HG03175 (cell line): ENCODE results near the gene TMEM119.

Experiments
- ATAC-seq: cut with Tn5 transposase; IDR thresholded peaks from one replicate; pipeline ENCODE4 v1.9.1; 2021; ENCODE audit warnings: mild to moderate bottlenecking, moderate library complexity; ENCODE audit not compliant: unreplicated experiment

TMEM119 gene

DNA sequence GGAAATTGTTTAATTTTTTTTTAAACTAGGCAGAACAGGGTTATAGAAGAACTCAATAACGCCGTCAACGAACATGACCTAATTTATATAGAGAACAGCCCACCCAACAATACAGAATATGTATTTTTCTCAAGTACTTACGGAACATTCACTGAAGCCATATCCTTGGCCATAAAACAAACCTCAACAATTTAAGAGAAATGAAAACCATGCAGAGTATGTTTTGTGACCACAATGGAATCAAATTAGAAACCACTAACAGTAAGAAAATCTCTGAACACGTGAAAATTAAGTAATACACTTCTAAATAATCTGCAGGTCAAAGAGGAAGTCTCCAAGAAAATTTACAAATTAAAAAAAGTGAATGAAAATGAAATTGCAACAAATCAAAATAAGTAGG is 46.3 kb downstream of the TMEM119 start:
- ATAC-seq, result no peak

DNA sequence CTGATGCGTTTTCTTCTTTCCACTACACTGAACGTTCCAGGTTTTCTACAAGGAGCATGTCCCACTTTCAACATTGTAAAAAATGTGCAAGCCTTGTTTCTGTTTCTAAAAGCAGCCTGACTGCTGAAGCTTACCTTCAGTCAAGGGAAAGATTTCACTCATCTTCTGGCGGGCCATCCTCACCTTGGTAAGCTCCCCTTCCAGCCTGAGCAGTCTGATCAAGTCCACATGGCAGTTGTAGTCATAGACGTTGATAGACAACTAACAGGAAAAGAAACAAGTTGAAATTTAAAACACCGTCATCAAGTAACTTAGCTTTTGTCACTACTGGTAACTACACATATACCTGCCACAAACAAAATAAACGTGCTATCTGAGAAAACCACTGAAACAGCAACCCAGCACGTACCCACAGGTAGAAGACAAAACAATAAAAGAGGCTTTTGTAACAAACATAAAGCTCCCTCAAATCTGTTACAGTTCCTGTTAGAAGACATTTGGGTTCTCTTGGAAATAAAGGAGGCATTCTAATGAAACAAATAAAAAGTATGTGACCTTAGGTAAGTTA is 48.8 kb downstream of the TMEM119 start:
- no peak for ATAC-seq

DNA sequence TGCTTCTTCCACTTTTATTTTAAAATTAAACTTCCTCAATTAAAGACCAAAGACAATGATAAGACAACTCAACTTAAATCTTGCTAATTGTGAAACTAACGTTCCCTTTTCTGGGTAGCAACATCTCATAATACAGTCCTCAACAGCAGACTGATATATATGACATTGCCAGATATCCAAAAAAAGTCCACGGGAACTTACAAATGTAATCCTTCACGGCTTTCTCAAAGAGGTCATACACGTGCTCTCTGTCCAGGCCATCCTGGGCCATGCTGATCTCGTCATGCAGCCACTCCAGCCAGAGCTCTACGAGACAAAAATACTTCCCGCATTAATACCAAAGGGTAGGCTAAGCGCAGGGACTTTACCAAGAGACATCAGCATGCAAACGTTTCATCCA is 50.2 kb downstream of the TMEM119 start:
- no peak for ATAC-seq

DNA sequence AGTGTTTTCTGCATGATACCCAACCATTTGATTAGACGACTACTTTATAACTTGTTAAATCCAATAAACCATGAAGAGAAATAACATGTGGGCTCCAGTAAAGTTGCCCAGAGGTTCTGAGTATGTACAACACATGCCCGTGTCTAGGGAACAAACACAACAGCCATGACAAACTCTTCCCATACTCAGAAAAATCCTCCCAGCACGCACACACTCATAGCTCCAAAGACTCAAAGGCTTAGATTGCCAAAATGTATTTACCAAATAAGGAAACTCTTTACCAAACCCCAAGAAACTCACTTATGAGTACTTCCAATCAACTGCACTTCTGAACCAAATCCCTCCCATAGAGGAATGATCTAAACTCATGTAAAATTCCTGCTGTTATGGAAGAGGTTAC is 54.2 kb downstream of the TMEM119 start:
- no peak for ATAC-seq

DNA sequence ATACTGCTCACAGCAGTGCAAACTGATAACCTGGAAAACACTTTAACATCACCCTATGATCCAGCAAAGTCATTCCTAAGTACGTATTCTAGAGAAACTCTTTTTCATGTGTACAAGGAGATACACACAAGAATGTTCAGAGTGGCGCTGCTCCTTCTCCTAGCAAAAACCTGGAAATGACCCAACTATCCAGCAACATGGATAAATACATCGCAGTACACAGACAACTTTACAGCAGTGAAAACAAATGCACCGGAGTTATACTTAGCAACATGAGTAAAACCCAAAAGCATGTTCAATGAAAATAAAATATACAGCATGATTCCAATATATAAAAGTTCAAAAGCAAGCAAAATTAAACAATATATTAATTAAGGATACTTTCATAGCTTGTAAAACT is 55.6 kb downstream of the TMEM119 start:
- ATAC-seq, result no peak
